H1 (cell line): ENCODE results near the gene GABRR3.

Experiments used
- CBX5 ChIP-seq: fragments of 300-800, 300-1000 bp; sonication (generic); IDR thresholded peaks from 2 replicates; pipeline ENCODE4 v1.7.1; 2016; ENCODE audit warnings: antibody characterized with exemption, low read length, low read depth
- POLR2A ChIP-seq, 2 experiments: IDR thresholded peaks; 1 replicate in 1 of 2; 2 replicates in 1 of 2; pipeline ENCODE4 v1.6.1; 2011; ENCODE audit warnings: low read depth in 2 of 2, low read length in 2 of 2, mild to moderate bottlenecking in 2 of 2; ENCODE audit errors: control extremely low read depth in 1 of 2
- TF ChIP-seq, protein P1 (sequence below), 3 experiments: IDR thresholded peaks; 1 replicate in 2 of 3; 2 replicates in 1 of 3; pipeline versions ENCODE4 v1.5.1 to v1.6.1; 2011; ENCODE audit warnings: low read length in 3 of 3, mild to moderate bottlenecking in 3 of 3, inconsistent platforms in 2 of 3, low read depth in 1 of 3, moderate library complexity in 1 of 3; ENCODE audit not compliant: insufficient read depth in 1 of 3; ENCODE audit errors: control extremely low read depth in 1 of 3

DNA sequence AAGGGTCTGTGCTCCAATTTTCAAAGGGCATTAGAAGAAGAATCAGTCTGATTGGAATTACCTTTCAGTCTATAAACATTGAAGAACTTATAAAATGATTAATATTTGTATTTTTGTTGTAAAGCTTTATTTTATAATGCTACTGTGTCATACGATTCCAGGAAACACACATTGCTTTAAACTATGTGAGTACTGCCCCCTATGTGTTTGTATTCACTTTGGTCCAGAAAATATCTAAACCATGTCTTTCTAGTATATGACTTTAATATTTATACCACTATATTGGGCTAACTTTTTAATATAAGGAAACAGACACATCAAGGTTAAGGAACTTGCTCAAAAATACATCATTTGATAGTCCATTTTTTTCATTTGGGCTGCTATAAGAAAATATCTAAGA is 59.6 kb downstream of the GABRR3 start:
- TF ChIP-seq POLR2A (IDR thresholded peaks at IDR 0.05; ENCODE audit: control extremely low read depth in 1 of 2, low read depth in 2 of 2, low read length in 2 of 2) (no peak), CBX5 (no peak)
- TF ChIP-seq, protein P1, sequence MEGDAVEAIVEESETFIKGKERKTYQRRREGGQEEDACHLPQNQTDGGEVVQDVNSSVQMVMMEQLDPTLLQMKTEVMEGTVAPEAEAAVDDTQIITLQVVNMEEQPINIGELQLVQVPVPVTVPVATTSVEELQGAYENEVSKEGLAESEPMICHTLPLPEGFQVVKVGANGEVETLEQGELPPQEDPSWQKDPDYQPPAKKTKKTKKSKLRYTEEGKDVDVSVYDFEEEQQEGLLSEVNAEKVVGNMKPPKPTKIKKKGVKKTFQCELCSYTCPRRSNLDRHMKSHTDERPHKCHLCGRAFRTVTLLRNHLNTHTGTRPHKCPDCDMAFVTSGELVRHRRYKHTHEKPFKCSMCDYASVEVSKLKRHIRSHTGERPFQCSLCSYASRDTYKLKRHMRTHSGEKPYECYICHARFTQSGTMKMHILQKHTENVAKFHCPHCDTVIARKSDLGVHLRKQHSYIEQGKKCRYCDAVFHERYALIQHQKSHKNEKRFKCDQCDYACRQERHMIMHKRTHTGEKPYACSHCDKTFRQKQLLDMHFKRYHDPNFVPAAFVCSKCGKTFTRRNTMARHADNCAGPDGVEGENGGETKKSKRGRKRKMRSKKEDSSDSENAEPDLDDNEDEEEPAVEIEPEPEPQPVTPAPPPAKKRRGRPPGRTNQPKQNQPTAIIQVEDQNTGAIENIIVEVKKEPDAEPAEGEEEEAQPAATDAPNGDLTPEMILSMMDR (IDR thresholded peaks at IDR 0.05; ENCODE audit: control extremely low read depth in 1 of 3, insufficient read depth in 1 of 3, low read depth in 1 of 3, low read length in 3 of 3) = no peak
